Stimulated activated CD8-positive, alpha-beta memory T cell treated with anti-CD3 and anti-CD28 coated beads, Interleukin-12 subunit alpha, Interleukin-12 subunit beta, amount 100 ng/mL, for 1 hour (primary cell): Measurements from ENCODE around the gene NPRL2.

ENCODE experiments used
- DNase-seq: peaks from one replicate; pipeline ENCODE4 v3.0.0-alpha.2; 2020; ENCODE audit warnings: low read depth

NPRL2 gene

GRCh38 chr3:50373146-50374051, 22.8 kb upstream of the NPRL2 start:
- no peak for DNase-seq

GRCh38 chr3:50372349-50372748, 21.8 kb upstream of the NPRL2 start:
- no peak for DNase-seq

DNA sequence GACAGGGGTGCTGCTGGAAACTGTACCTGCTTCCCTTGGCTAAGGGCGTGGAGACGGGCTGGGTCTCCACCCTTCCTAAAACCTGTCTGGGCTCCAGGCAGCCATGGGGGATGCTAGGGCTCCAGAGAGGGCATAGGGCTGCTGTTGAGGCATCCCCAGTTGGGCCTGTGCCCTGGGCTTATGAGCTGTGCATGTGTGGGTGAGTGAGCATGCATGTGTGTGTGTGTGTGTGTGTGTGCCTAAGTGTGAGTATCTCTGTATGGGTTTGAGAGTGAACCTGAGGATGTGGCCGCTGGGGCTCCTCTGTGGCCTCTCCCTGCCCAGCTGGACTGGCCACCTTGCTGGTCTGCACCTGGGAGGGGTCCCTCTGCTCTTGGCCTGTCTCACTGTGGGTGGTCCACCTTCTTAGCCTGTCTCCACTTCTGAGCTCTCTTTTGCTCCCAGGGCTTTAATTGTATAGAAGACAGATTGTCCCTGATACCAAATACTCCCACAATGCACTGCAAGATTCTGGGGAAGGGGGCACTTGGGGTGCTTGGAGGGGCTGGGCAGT, 20.6 kb upstream of the NPRL2 start:
- DNase-seq, result no peak

DNA sequence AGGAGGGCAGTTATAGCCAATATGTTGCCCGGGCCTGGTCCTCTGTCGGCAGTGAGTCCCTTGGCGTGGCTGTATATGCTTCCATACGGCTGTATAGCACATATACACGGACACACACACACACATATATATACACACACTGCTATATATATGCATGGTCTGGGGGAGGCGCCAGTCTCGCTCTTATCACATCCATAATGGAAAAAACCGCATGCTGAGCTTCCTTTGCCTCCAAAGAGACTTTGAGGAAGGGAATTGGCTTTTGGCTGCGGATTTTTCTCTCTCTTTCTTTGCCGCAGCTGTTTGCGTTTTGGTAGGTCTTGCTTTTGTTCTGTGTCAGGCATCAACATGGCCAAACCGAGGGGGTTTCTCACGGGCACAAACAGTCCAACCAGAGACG, 20.0 kb upstream of the NPRL2 start:
- DNase-seq, result no peak

GRCh38 chr3:50369012-50369670, 18.6 kb upstream of the NPRL2 start:
- no peak for DNase-seq

- no peak for DNase-seq
These were observed 15.3 kb upstream of the NPRL2 start for GRCh38 chr3:50365842-50366220.

GRCh38 chr3:50365080-50365841, 14.7 kb upstream of the NPRL2 start:
- DNase-seq, result peak; percentile 88

GRCh38 chr3:50364573-50365079, 14.1 kb upstream of the NPRL2 start:
- DNase-seq, result no peak

DNA sequence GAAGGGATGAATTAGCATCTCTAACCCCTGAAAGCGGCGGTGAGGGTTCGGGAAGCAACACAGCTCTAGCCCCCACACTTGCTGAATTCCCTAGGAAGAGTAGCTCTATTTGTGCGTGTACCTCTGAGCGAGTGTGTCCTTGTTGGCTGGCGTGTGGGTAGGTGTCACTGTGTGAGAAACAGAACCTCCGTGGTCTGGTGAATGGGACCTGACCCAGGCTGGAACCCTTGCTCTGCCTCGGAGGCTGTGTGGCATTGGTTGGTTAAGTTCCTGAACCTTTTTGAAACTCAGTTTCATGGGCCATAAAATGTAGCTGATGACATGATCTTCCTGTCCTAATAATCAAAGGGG, 9.2 kb upstream of the NPRL2 start:
- DNase-seq, result no peak

DNA sequence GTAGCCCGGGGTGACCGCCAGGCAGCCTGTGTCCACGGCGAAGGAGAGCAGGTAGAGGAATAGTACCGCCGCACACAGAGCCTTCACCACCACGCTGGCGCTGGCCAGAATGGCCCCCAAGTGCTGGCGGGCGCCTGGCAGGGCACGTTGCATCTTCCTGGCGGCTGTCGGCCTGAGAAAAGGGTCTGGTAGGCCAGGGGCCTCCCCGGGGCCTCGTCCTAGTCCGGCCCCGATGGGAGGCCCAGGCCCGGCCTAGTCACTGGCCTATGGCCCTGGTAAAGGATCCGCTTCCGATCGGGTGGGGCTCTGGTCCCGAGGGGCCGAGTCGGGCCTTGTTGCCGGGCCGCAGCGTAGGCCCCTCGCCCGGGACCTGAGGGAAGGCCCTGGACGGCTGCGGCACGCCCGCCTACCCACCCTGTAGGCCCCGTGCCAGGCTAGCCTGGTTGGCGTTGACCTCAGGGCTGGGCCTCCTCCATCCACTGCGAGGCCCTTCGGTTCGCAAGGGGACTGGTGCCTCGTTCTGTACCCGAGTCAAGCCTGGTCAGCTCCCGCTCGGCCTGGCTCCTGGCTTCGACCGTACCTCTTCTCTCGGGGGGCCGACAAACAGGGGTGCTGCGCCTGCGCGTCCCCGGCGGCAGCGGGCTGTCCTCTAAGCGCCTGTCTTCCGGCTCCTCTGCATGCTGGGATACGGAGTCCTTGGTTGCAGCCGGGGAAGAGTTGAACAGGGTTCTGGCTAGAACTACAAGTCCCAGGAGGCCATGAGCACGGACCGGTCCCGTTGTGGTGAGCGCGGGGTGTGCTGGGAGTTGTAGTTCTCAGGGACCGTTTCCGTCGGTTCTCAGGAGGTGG, 8.6 kb upstream of the NPRL2 start, which contains the start of gene TMEM115:
Gene TMEM115 (minus strand): TSS at position 611 of the 849 bp plus-strand sequence. CDS start 458 bp downstream, at position 153.
- peak; percentile 91 for DNase-seq

DNA sequence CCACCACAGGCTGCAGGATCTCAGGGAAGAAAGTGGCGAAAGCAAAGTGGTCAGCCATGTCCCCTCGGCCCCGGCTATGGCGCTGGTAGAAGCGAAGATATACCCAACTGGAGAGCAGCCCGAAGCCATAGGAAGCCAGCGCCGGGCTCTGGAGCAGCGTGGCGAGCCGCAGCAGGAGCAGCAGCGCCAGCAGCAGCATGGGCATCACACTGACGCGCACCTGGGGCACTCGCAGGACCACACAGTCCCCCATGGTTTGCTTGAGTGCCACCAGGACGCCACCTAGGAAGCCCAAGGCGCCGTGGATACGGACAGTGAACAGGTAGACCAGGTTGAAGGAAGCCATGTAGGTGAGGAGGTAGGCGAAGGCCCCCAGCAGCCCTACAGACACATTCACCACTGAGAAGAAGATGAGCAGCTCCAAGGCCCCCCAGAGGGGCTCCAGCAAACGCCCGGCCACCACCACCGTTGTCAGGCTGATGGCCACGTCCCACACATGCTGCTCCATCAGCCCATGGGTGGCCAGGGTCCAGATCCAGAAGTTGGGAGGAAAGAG, 7.9 kb upstream of the NPRL2 start:
- no peak for DNase-seq

DNA sequence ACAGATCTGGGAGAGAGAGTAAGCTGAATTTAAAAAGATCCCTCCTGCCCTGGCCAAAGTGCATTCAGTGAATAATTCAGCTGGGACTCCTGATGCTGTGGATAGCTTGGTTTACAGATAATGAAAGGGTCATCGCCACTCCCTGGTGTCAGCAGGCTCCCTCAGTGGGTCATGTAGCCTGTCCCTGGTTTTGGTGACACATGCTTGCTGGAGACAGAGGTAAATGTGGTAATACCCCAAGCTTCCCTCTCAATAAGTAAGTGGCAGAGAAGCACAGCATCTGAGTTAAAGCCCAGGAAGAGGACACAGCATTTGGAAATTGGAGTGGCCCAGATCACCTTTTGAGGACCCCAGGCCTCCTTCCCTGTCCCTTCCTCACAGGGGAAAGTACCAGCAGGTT, 6.9 kb upstream of the NPRL2 start:
- no peak for DNase-seq

- no peak for DNase-seq
These were observed 6.0 kb upstream of the NPRL2 start for GRCh38 chr3:50356553-50356952.

GRCh38 chr3:50355829-50356552, 5.4 kb upstream of the NPRL2 start:
- DNase-seq, result no peak

DNA sequence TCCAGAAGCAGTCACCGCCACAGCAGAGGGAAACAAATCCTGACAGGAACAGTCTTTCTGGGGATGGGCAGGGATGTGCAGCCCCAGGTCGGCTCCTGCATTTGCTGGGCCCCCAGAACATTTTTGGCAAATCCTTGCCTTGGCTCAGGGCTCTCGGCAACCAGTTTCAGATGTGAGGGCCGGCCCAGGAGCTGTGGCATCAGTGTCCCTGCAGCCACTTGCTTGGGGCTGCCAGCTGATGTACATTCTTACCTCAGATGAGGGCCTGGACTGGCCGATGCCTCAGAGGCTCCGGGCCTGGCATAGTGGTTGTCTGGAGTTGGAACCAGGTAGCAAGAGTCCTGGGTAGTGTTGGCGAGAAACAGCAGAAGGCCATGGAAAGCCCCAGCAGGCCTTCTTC, 4.3 kb upstream of the NPRL2 start:
- DNase-seq, result no peak

DNA sequence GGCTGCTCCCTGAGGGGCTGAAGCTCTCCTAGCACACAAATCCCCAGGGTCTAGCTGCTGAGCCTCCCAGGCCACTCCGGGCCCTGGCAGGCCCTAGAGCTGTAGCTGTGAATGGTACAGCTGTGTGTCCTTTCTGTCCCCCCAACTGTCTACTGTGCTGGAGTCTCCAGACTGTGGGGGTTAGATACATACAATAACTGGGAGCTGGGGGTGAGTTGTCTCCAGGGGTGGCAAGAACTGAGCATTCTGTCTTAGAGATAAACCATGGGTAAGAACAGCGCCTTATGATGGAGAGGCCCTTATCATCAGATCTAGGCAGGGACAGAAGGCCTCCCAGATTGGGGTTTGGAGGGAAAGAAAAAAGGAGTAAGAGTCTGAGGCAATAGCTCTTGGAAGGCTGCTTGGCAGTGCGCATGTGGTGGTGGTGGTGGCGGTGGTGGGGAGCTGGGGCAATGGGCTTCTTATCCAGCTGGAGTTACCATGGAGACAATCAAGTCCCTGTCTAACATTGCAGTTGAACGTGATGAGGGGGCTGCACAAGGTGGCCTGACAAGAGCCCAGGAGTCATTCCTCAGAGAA, 3.7 kb upstream of the NPRL2 start:
- no peak for DNase-seq

DNA sequence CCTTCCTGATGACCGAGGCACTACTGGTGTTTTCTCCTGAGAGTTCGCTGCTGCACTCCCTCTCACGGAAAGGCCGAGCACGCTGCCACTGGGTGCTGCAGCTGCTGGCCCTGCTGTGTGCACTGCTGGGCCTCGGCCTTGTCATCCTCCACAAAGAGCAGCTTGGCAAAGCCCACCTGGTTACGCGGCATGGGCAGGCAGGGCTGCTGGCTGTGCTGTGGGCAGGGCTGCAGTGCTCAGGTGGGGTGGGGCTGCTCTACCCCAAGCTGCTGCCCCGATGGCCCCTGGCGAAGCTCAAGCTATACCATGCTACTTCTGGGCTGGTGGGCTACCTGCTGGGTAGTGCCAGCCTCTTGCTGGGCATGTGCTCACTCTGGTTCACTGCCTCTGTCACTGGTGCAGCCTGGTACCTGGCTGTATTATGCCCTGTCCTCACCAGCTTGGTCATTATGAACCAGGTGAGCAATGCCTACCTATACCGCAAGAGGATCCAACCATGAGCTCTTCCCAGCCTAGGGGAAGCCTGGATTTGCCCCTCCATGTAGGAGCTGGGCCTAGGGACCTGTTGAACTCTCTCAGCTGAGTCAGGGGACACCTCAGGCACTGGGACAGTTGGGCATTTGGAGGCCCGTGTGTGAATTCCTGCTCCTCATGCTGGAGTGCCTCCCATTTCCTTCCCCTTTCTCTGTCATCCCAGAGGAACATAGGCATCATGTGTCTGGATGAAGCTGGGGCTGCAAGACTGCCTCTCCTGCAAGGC, 2.9 kb upstream of the NPRL2 start:
- DNase-seq, result no peak

DNA sequence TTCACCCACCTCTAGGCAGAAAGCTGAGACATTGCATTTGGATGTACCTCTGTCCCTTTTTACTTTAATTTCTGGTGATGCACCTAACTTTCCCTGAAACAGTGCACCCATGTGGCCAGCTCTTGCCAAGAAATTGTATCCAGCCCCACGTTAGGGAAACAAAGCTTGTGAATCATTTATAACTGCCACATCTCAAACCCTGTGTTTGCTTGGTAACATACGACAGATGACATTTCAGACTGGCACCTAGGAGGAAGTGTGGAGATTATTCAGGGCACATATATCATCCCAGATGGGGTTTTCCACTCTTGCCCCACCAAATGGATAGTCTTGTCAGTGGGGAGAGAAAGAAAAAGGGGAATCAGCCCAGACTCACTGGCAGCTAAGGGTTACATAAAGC, 2.2 kb upstream of the NPRL2 start:
- no peak for DNase-seq

DNA sequence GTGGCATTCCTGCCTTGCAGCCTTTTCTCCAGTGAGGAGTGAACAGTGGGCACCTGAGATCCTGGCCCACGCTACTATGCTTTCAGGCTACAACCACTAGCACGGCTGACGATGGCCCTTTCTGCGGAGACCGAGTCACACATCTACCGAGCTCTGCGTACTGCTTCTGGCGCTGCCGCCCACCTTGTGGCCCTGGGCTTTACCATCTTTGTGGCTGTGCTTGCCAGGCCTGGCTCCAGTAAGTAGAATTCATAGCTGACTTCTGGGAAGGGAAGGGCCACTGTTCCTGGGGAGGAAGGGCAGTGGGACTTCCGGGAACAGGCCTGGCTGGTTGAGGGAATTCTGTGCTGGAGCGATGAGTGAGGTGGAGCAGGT, 735 bp upstream of the NPRL2 start:
- no peak for DNase-seq
